Measurements from ENCODE around the gene QPRT.
"Not testable (repeated sequence)": the region's sequence is repeated elsewhere in the genome, so short reads cannot be mapped to it uniquely, and the experiment has no call there.

QPRT gene

GRCh38 chr16:29649588-29650494 is 29.1 kb upstream of the QPRT start:
- Histone ChIP-seq H3K36me3 (replicated peaks; ENCODE audit: insufficient read depth, low read length) (no peaks in the 10 kb centered on the region), H3K27ac (ENCODE audit: low read length) (no peak overlapping the region), H3K9ac (ENCODE audit: low read length) (no peak overlapping the region), H4K20me1 (ENCODE audit: insufficient read depth, low read length) (no peaks in the 10 kb centered on the region), H3K9me2 (replicated peaks; ENCODE audit: insufficient read depth, low read length) (no peaks in the 10 kb centered on the region), H3K4me1 (ENCODE audit: low read length) (no peaks in the 10 kb centered on the region), H3K9me3 (replicated peaks; ENCODE audit: insufficient read depth, low read length) (no peaks in the 10 kb centered on the region), H2AFZ (ENCODE audit: low read length) (no peak overlapping the region), H3K4me3 (ENCODE audit: low read length) (no peak overlapping the region), H3K79me2 (ENCODE audit: low read length) (no peaks in the 10 kb centered on the region), H3K27me3 (replicated peaks; ENCODE audit: insufficient read depth, low read length) (no peaks in the 10 kb centered on the region), H3K4me2 (ENCODE audit: low read depth, low read length) (no peak overlapping the region), H3F3A (ENCODE audit: insufficient read depth, low read length) (no peaks in the 10 kb centered on the region)
- no peak for TF ChIP-seq CTCF (IDR thresholded peaks at IDR 0.05; ENCODE audit: low read length)
- TF ChIP-seq EZH2phosphoT487 (IDR thresholded peaks at IDR 0.05; ENCODE audit: low read length): no peak
- no peak for TF ChIP-seq EZH2 (optimal IDR thresholded peaks at IDR 0.05; ENCODE audit: low read depth, low read length)
- DNase-seq: no peak

GRCh38 chr16:29650771-29651170 is 28.2 kb upstream of the QPRT start:
- Histone ChIP-seq H3K9ac (ENCODE audit: low read length) (no peak overlapping the region), H3K9me2 (replicated peaks; ENCODE audit: insufficient read depth, low read length) (no peaks in the 10 kb centered on the region), H3K36me3 (replicated peaks; ENCODE audit: insufficient read depth, low read length) (no peaks in the 10 kb centered on the region), H3K4me2 (ENCODE audit: low read depth, low read length) (no peak overlapping the region), H3K79me2 (ENCODE audit: low read length) (no peaks in the 10 kb centered on the region), H4K20me1 (ENCODE audit: insufficient read depth, low read length) (no peaks in the 10 kb centered on the region), H3K9me3 (replicated peaks; ENCODE audit: insufficient read depth, low read length) (no peaks in the 10 kb centered on the region), H2AFZ (ENCODE audit: low read length) (no peak overlapping the region), H3K4me1 (ENCODE audit: low read length) (no peaks in the 10 kb centered on the region), H3K27me3 (replicated peaks; ENCODE audit: insufficient read depth, low read length) (no peaks in the 10 kb centered on the region), H3F3A (ENCODE audit: insufficient read depth, low read length) (no peaks in the 10 kb centered on the region), H3K4me3 (ENCODE audit: low read length) (no peak overlapping the region), H3K27ac (ENCODE audit: low read length) (no peak overlapping the region)
- TF ChIP-seq EZH2 (optimal IDR thresholded peaks at IDR 0.05; ENCODE audit: low read depth, low read length): no peak
- DNase-seq: no peak

DNA sequence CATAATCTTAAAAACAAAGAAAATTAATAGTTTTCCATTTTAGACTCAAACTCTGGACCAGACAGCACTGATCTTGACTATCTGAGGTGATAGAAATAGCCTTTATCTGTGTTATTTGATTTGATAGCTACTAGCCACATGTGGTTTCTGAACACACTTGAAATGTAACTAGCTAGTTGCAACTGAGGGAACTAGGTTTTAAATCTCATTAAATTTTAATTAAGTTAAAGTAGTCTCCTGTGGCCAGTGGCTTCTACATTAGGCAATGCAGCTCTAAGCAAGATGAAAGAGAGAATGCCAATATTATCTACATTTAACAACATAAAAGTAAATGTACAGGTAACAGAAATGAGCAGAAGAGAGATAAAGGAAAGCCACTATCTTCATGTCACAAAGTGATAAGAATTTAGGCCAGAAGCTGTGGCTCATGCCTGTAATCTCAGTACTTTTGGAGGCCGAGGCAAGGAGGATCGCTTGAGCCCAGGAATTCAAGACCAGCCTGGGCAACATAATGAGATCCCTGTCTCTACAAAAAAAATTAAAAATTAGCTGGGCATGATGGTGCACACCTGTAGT is 27.1 kb upstream of the QPRT start:
- Histone ChIP-seq H3K36me3 (replicated peaks; ENCODE audit: insufficient read depth, low read length) (no peaks in the 10 kb centered on the region), H3K9ac (ENCODE audit: low read length) (no peak overlapping the region), H3K4me2 (ENCODE audit: low read depth, low read length) (no peak overlapping the region), H3F3A (ENCODE audit: insufficient read depth, low read length) (no peaks in the 10 kb centered on the region), H2AFZ (ENCODE audit: low read length) (no peak overlapping the region), H3K4me3 (ENCODE audit: low read length) (no peak overlapping the region), H4K20me1 (ENCODE audit: insufficient read depth, low read length) (no peaks in the 10 kb centered on the region), H3K27me3 (replicated peaks; ENCODE audit: insufficient read depth, low read length) (no peaks in the 10 kb centered on the region), H3K27ac (ENCODE audit: low read length) (no peak overlapping the region), H3K4me1 (ENCODE audit: low read length) (no peaks in the 10 kb centered on the region), H3K9me2 (replicated peaks; ENCODE audit: insufficient read depth, low read length) (no peaks in the 10 kb centered on the region), H3K9me3 (replicated peaks; ENCODE audit: insufficient read depth, low read length) (no peaks in the 10 kb centered on the region), H3K79me2 (ENCODE audit: low read length) (no peaks in the 10 kb centered on the region)
- TF ChIP-seq EZH2phosphoT487 (IDR thresholded peaks at IDR 0.05; ENCODE audit: low read length) (no peak), CTCF (IDR thresholded peaks at IDR 0.05; ENCODE audit: low read length) (no peak), EZH2 (optimal IDR thresholded peaks at IDR 0.05; ENCODE audit: low read depth, low read length) (no peak)
- no peak for DNase-seq

DNA sequence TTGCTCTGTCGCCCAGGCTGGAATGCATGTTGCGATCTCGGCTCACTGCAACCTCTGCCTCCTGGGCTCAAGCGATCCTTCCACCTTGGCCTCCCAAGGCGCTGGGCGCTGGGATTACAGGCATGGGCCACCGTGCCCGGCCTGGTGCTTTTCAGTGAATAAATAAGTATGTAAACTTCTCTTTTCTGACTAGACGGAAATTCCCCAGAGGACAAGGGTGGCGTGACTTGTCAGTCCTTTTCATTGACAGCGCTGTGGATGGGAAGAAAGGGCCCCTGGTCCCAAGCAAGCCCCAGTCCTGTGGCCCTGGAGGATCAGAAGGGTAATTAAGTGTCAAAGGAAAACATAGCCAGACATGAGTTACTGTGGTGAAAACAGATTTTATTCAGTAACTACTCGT is 25.5 kb upstream of the QPRT start:
- no peak overlapping the region for H3K4me3 ChIP-seq (ENCODE audit: low read length)
- no peaks in the 10 kb centered on the region for H3F3A ChIP-seq (ENCODE audit: insufficient read depth, low read length)
- H3K4me2 ChIP-seq (ENCODE audit: low read depth, low read length): no peak overlapping the region
- no peaks in the 10 kb centered on the region for H3K36me3 ChIP-seq (replicated peaks; ENCODE audit: insufficient read depth, low read length)
- TF ChIP-seq EZH2 (optimal IDR thresholded peaks at IDR 0.05; ENCODE audit: low read depth, low read length): no peak
- TF ChIP-seq EZH2phosphoT487 (IDR thresholded peaks at IDR 0.05; ENCODE audit: low read length): no peak
- TF ChIP-seq CTCF (IDR thresholded peaks at IDR 0.05; ENCODE audit: low read length): no peak
- no peak overlapping the region for H3K9ac ChIP-seq (ENCODE audit: low read length)
- H3K27me3 ChIP-seq (replicated peaks; ENCODE audit: insufficient read depth, low read length): no peaks in the 10 kb centered on the region
- H3K9me2 ChIP-seq (replicated peaks; ENCODE audit: insufficient read depth, low read length): no peaks in the 10 kb centered on the region
- no peaks in the 10 kb centered on the region for H3K9me3 ChIP-seq (replicated peaks; ENCODE audit: insufficient read depth, low read length)
- no peaks in the 10 kb centered on the region for H3K4me1 ChIP-seq (ENCODE audit: low read length)
- H2AFZ ChIP-seq (ENCODE audit: low read length): no peak overlapping the region
- no peaks in the 10 kb centered on the region for H3K79me2 ChIP-seq (ENCODE audit: low read length)
- no peak overlapping the region for H3K27ac ChIP-seq (ENCODE audit: low read length)
- H4K20me1 ChIP-seq (ENCODE audit: insufficient read depth, low read length): no peaks in the 10 kb centered on the region
- DNase-seq: no peak

GRCh38 chr16:29653890-29654289 is 25.1 kb upstream of the QPRT start:
- not testable (repeated sequence) for H3K4me2 ChIP-seq (ENCODE audit: low read depth, low read length); H4K20me1 ChIP-seq (ENCODE audit: insufficient read depth, low read length); H2AFZ ChIP-seq (ENCODE audit: low read length); H3K4me3 ChIP-seq (ENCODE audit: low read length); H3K9ac ChIP-seq (ENCODE audit: low read length); DNase-seq; H3K4me1 ChIP-seq (ENCODE audit: low read length); H3K9me3 ChIP-seq (replicated peaks; ENCODE audit: insufficient read depth, low read length); H3K27ac ChIP-seq (ENCODE audit: low read length); H3K9me2 ChIP-seq (replicated peaks; ENCODE audit: insufficient read depth, low read length); H3K36me3 ChIP-seq (replicated peaks; ENCODE audit: insufficient read depth, low read length); H3F3A ChIP-seq (ENCODE audit: insufficient read depth, low read length); H3K79me2 ChIP-seq (ENCODE audit: low read length); H3K27me3 ChIP-seq (replicated peaks; ENCODE audit: insufficient read depth, low read length)
